ENCODE measurements around the gene EGR4.

Gene EGR4

GRCh38 chr2:73268830-73269685 lies 24.3 kb downstream of the EGR4 start:
- TF ChIP-seq, protein P1, sequence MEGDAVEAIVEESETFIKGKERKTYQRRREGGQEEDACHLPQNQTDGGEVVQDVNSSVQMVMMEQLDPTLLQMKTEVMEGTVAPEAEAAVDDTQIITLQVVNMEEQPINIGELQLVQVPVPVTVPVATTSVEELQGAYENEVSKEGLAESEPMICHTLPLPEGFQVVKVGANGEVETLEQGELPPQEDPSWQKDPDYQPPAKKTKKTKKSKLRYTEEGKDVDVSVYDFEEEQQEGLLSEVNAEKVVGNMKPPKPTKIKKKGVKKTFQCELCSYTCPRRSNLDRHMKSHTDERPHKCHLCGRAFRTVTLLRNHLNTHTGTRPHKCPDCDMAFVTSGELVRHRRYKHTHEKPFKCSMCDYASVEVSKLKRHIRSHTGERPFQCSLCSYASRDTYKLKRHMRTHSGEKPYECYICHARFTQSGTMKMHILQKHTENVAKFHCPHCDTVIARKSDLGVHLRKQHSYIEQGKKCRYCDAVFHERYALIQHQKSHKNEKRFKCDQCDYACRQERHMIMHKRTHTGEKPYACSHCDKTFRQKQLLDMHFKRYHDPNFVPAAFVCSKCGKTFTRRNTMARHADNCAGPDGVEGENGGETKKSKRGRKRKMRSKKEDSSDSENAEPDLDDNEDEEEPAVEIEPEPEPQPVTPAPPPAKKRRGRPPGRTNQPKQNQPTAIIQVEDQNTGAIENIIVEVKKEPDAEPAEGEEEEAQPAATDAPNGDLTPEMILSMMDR (conservative IDR thresholded peaks at IDR 0.05; ENCODE audit: control insufficient read depth, insufficient read depth, low read depth, low read length), result no peak
- no peak overlapping the region for H3K4me3 ChIP-seq (ENCODE audit: control insufficient read depth, low read depth, low read length)
- no peak for DNase-seq (ENCODE audit: low read depth)

DNA sequence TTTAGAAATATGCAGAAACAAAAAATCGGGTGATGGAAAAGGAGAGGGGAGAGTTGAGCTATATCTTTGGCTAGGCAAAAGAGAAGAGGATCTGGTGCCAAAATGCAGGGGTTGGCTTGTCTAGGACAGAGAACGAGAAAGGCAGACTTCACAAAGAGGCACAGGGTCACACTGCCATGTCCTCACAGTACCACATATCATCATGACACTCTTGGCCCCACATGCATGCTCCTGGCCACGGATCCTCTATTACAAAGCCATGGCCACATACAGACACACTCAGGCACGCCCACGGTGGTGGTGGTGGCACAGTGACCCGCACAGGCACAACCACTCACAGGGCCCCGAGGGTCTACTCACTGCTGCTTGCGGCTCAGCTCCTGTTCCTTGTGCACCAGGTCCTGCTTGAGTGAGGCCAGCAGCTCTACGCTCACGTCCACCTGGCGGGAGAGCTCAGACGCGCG lies 24.9 kb downstream of the EGR4 start:
- H3K4me3 ChIP-seq (ENCODE audit: control insufficient read depth, low read depth, low read length), result no peak overlapping the region
- TF ChIP-seq, protein P1 (conservative IDR thresholded peaks at IDR 0.05; ENCODE audit: control insufficient read depth, insufficient read depth, low read depth, low read length), result no peak
- no peak for DNase-seq (ENCODE audit: low read depth)

DNA sequence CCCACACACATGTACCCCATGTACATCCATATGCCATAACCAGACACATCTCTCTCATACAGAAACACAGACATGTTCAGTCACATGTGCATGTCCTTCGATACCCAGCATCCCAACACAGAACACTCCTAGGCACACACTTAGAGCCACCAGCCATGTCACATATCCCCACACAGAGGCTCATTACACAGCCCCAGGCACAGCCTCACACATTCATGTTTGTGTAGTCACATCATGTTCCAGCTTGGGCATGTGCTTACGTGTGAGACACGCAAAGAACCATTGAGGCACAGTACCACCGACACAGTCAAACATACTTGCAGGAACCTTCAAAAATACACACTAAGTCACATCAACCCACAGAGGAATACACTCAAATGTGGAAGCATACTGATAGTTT lies 26.3 kb downstream of the EGR4 start:
- TF ChIP-seq, protein P1 (conservative IDR thresholded peaks at IDR 0.05; ENCODE audit: control insufficient read depth, insufficient read depth, low read depth, low read length), result no peak
- no peak overlapping the region for H3K4me3 ChIP-seq (ENCODE audit: control insufficient read depth, low read depth, low read length)
- DNase-seq (ENCODE audit: low read depth), result no peak

DNA sequence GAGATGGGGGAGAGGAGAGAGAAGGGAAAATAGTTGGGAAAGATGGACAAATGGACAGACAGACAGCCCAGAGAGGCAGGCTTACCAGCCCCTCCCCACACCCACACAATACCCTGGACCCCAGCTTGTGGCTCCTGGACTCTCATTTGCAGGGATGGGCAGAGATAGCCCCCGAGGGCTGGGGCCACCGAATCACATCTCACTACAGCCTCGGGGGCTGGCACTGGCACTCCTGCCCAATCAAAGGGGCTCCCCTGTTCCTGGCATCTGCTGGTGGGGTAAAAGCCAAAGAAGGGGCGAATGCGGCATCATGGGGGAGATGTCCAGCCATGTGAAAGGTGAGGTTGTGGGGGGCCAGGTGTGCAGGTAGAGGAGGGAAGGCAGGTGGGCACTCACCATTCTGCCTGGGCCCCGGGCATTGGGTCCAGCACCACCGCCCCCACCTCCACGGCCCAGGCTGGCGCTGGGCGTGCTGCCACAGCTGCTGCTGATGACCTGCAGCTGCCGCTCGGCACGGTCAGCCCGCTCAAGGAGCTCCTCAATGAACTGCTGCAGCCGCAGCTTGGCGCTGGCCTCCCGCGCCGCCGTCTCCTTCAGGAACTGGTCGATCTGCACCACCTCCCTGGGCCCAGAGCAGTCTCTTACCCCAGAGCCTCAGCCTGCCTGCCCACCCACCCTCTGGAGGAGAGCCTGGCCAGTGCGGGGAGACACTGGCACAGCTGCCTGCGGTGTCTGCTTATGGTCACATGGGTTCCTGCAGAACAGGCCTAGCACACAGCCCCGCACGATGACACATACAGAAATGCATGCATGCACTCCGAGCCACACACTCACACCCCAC lies 27.1 kb downstream of the EGR4 start:
- no peak for DNase-seq (ENCODE audit: low read depth)
- TF ChIP-seq, protein P1 (conservative IDR thresholded peaks at IDR 0.05; ENCODE audit: control insufficient read depth, insufficient read depth, low read depth, low read length), result no peak
- no peak overlapping the region for H3K4me3 ChIP-seq (ENCODE audit: control insufficient read depth, low read depth, low read length)

- H3K4me3 ChIP-seq (ENCODE audit: control insufficient read depth, low read depth, low read length), result no peak overlapping the region
- TF ChIP-seq, protein P1 (conservative IDR thresholded peaks at IDR 0.05; ENCODE audit: control insufficient read depth, insufficient read depth, low read depth, low read length), result no peak
- no peak for DNase-seq (ENCODE audit: low read depth)
Measured at GRCh38 chr2:73265298-73266060, 27.9 kb downstream of the EGR4 start.

GRCh38 chr2:73264783-73265182 lies 28.6 kb downstream of the EGR4 start:
- no peak overlapping the region for H3K4me3 ChIP-seq (ENCODE audit: control insufficient read depth, low read depth, low read length)
- no peak for DNase-seq (ENCODE audit: low read depth)
- TF ChIP-seq, protein P1 (conservative IDR thresholded peaks at IDR 0.05; ENCODE audit: control insufficient read depth, insufficient read depth, low read depth, low read length), result no peak

All from fibroblast of mammary gland (primary cell).